Measurements from ENCODE around the gene DNASE1L2.

GRCh38 chr16:2209258-2210008 lies 26.8 kb upstream of the DNASE1L2 start:
- no peak for TF ChIP-seq POLR2AphosphoS5 (IDR thresholded peaks at IDR 0.05; ENCODE audit: insufficient read depth, low read depth, low read length)
- no peak for TF ChIP-seq CTCF (IDR thresholded peaks at IDR 0.05; ENCODE audit: extremely low read depth in 1 of 2, insufficient read depth in 1 of 2, low read depth in 1 of 2, low read length in 2 of 2)
- no peak for TF ChIP-seq EZH2 (IDR thresholded peaks at IDR 0.05; ENCODE audit: borderline replicate concordance, low read depth, low read length, severe bottlenecking)
- TF ChIP-seq POLR2A (IDR thresholded peaks at IDR 0.05; ENCODE audit: low read depth, low read length) = no peak
- TF ChIP-seq MYC (IDR thresholded peaks at IDR 0.05; ENCODE audit: low read depth, low read length) = no peak
- no peak for TF ChIP-seq MAX (IDR thresholded peaks at IDR 0.05; ENCODE audit: insufficient read depth, insufficient read length)
- no peak for TF ChIP-seq GATA2 (IDR thresholded peaks at IDR 0.05; ENCODE audit: insufficient read depth, insufficient read length, low read depth, low read length)
- TF ChIP-seq FOS (IDR thresholded peaks at IDR 0.05; ENCODE audit: borderline replicate concordance, insufficient read depth, low read length) = no peak
- TF ChIP-seq JUN (IDR thresholded peaks at IDR 0.05; ENCODE audit: borderline replicate concordance, insufficient read depth, insufficient read length, low read depth) = no peak
